SU-DHL-6 (cell line): Measurements from ENCODE around the gene PPIF.
A peak's percentile ranks its signal among the peaks of the same experiment; 100 is the strongest.

Experiments
- H2AFZ ChIP-seq: fragments of 200-600 bp; sonication (generic); 2 replicates; pipeline ENCODE4 v1.6.1; 2014; ENCODE audit warnings: low read depth, mild to moderate bottlenecking, moderate library complexity, mixed read lengths, antibody characterized with exemption, low read length; ENCODE audit not compliant: severe bottlenecking
- H3F3A ChIP-seq: fragments of 200-600 bp; shearing (Covaris generic); 2 replicates; pipeline ENCODE4 v1.6.0; 2016; ENCODE audit warnings: antibody characterized with exemption, mild to moderate bottlenecking; ENCODE audit not compliant: insufficient read depth
- H3K27ac ChIP-seq: fragments of 200-600 bp; sonication (generic); 2 replicates; pipeline ENCODE4 v1.5.1; 2016; ENCODE audit warnings: low read depth, mild to moderate bottlenecking, low read length, moderate library complexity, mixed read lengths
- H3K27me3 ChIP-seq: fragments of 200-600 bp; sonication (generic), shearing (Covaris generic); 2 replicates; pipeline ENCODE4 v1.6.0; 2014; ENCODE audit warnings: mild to moderate bottlenecking, low read length
- H3K36me3 ChIP-seq: fragments of 200-600 bp; sonication (generic); 2 replicates; pipeline ENCODE4 v1.6.1; 2014; ENCODE audit warnings: mild to moderate bottlenecking, low read length, mixed read lengths
- H3K4me2 ChIP-seq: fragments of 300-600, 200-600 bp; shearing (Covaris generic), sonication (generic); 2 replicates; pipeline ENCODE4 v1.6.0; 2014; ENCODE audit warnings: low read length, low read depth, mild to moderate bottlenecking; ENCODE audit not compliant: poor library complexity, severe bottlenecking
- H3K4me3 ChIP-seq: fragments of 200-600 bp; sonication (generic); 2 replicates; pipeline ENCODE4 v1.5.1; 2014; ENCODE audit warnings: antibody characterized with exemption, low read length, mild to moderate bottlenecking, mixed read lengths; ENCODE audit not compliant: insufficient read depth, poor library complexity, severe bottlenecking
- H3K79me2 ChIP-seq: fragments of 200-600 bp; sonication (generic); 2 replicates; pipeline ENCODE4 v1.6.1; 2014; ENCODE audit warnings: mild to moderate bottlenecking, low read length, moderate library complexity; ENCODE audit not compliant: insufficient read depth
- H3K9ac ChIP-seq: fragments of 200-600 bp; sonication (generic); 2 replicates; pipeline ENCODE4 v1.7.0; 2014; ENCODE audit warnings: mild to moderate bottlenecking, low read length
- H3K9me2 ChIP-seq: fragments of 200-600 bp; sonication (generic); replicated peaks from 2 replicates; pipeline ENCODE4 v1.6.1; 2014; ENCODE audit warnings: low read length; ENCODE audit not compliant: insufficient read depth
- H3K9me3 ChIP-seq: fragments of 200-600 bp; sonication (generic); 2 replicates; pipeline ENCODE4 v1.6.1; 2014; ENCODE audit warnings: low read length, mixed read lengths; ENCODE audit not compliant: insufficient read depth
- H4K20me1 ChIP-seq: fragments of 200-600 bp; sonication (generic); 2 replicates; pipeline ENCODE4 v1.6.1; 2014; ENCODE audit warnings: low read depth, mild to moderate bottlenecking, antibody characterized with exemption, low read length, moderate library complexity, mixed read lengths
- EZH2phosphoT487 ChIP-seq: fragments of 200-600 bp; sonication (generic), shearing (Covaris generic); conservative IDR thresholded peaks from 2 replicates; pipeline ENCODE4 v1.6.1; 2018; ENCODE audit warnings: mild to moderate bottlenecking, antibody characterized with exemption, low read length, moderate library complexity, mixed read lengths
- TF ChIP-seq, protein P1 (sequence below): fragments of 200-600 bp; sonication (generic); IDR thresholded peaks from one replicate; pipeline ENCODE4 v1.5.1; 2017; ENCODE audit warnings: antibody characterized with exemption, mild to moderate bottlenecking, low read length, moderate library complexity; ENCODE audit not compliant: insufficient read depth, poor library complexity, severe bottlenecking

The PPIF gene

GRCh38 chr10:79348640-79348988 is 1.3 kb downstream of the PPIF start:
- H3K9me2 ChIP-seq = no peaks in the 10 kb centered on the region
- H3K79me2 ChIP-seq = peaks cover 26% of the 10 kb centered on the region
- H2AFZ ChIP-seq = no peak overlapping the region
- H4K20me1 ChIP-seq = peaks cover 10% of the 10 kb centered on the region; the same call in 1 of the 2 replicates
- H3F3A ChIP-seq = peaks cover 3% of the 10 kb centered on the region
- H3K27me3 ChIP-seq = no peaks in the 10 kb centered on the region
- no peak for TF ChIP-seq EZH2phosphoT487
- TF ChIP-seq, protein P1, sequence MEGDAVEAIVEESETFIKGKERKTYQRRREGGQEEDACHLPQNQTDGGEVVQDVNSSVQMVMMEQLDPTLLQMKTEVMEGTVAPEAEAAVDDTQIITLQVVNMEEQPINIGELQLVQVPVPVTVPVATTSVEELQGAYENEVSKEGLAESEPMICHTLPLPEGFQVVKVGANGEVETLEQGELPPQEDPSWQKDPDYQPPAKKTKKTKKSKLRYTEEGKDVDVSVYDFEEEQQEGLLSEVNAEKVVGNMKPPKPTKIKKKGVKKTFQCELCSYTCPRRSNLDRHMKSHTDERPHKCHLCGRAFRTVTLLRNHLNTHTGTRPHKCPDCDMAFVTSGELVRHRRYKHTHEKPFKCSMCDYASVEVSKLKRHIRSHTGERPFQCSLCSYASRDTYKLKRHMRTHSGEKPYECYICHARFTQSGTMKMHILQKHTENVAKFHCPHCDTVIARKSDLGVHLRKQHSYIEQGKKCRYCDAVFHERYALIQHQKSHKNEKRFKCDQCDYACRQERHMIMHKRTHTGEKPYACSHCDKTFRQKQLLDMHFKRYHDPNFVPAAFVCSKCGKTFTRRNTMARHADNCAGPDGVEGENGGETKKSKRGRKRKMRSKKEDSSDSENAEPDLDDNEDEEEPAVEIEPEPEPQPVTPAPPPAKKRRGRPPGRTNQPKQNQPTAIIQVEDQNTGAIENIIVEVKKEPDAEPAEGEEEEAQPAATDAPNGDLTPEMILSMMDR = no peak
- H3K36me3 ChIP-seq = peaks cover 2% of the 10 kb centered on the region; the same call in 1 of the 2 replicates
- H3K9me3 ChIP-seq = no peaks in the 10 kb centered on the region
- H3K9ac ChIP-seq = peak overlapping the region; percentile 99
- H3K27ac ChIP-seq = peak overlapping the region; percentile 77
- peak overlapping the region; percentile 85 for H3K4me3 ChIP-seq
- H3K4me2 ChIP-seq = peak overlapping the region; percentile 67

DNA sequence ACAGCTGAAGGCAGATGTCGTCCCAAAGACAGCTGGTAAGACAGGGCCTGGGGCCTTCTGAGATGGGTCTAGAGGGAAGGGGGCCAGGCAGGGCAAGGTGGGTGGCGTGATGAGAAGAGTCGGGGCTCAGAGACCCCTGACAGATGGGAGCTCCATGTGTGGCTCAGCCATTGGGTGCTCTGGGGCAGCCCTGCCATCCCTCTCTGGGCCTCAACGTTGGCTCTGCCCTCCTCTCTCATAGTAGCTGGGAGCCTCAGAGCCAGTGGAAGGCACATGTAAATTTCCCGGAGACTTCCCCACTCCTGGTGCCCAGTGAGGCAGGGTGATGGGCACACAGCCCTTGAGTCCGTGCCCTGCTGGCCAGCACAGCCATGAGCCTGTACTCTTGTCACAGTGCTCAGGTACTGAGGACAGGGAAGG is 1.8 kb downstream of the PPIF start:
- Histone ChIP-seq H3K27me3 (no peaks in the 10 kb centered on the region), H3K4me3 (no peak overlapping the region), H3F3A (peaks cover 3% of the 10 kb centered on the region), H3K36me3 (peaks cover 6% of the 10 kb centered on the region; the same call in 1 of the 2 replicates), H3K9me2 (no peaks in the 10 kb centered on the region), H4K20me1 (peaks cover 10% of the 10 kb centered on the region; the same call in 1 of the 2 replicates), H3K79me2 (peaks cover 26% of the 10 kb centered on the region), H3K9ac (peak overlapping the region; percentile 99; the same call in 1 of the 2 replicates), H3K4me2 (peak overlapping the region; percentile 67), H3K27ac (no peak overlapping the region), H3K9me3 (no peaks in the 10 kb centered on the region), H2AFZ (no peak overlapping the region)
- TF ChIP-seq EZH2phosphoT487 = no peak
- TF ChIP-seq, protein P1 = no peak

- Histone ChIP-seq H3K4me2 (no peak overlapping the region), H3K9me3 (no peaks in the 10 kb centered on the region), H4K20me1 (peaks cover 16% of the 10 kb centered on the region; the same call in 1 of the 2 replicates), H3K27ac (no peak overlapping the region), H3K36me3 (peaks cover 6% of the 10 kb centered on the region; the same call in 1 of the 2 replicates), H3K9me2 (no peaks in the 10 kb centered on the region), H2AFZ (no peak overlapping the region), H3K27me3 (no peaks in the 10 kb centered on the region), H3K4me3 (no peak overlapping the region), H3K9ac (no peak overlapping the region), H3K79me2 (peaks cover 26% of the 10 kb centered on the region), H3F3A (peaks cover 3% of the 10 kb centered on the region)
- TF ChIP-seq EZH2phosphoT487 = no peak
- TF ChIP-seq, protein P1 = no peak
These were observed 2.6 kb downstream of the PPIF start for GRCh38 chr10:79349766-79350406.
